MG63 (cell line): ENCODE data around the gene RAPGEF2. TPM values are rescaled to one million over a fixed set of nuclear protein-coding genes. Genes with fewer than 3 reads are reported as not detected.
A peak's percentile ranks its signal among the peaks of the same experiment; 100 is the strongest.
"Not testable (repeated sequence)": the region's sequence is repeated elsewhere in the genome, so short reads cannot be mapped to it uniquely, and the experiment has no call there.

Experiments
- DNase-seq: peaks from one replicate; pipeline ENCODE4 v3.0.0-alpha.2; 2020
- H3K27me3 ChIP-seq: fragments of 250-450 bp; sonication (Bioruptor Pico); 2 replicates; pipeline ENCODE4 v1.5.1; 2020; ENCODE audit warnings: mild to moderate bottlenecking, moderate library complexity
- H3K36me3 ChIP-seq: fragments of 250-450 bp; sonication (Bioruptor Pico); 2 replicates; pipeline ENCODE4 v1.5.1; 2020; ENCODE audit warnings: mild to moderate bottlenecking, moderate library complexity
- H3K4me3 ChIP-seq: fragments of 250-450 bp; sonication (Bioruptor Pico); 2 replicates; pipeline ENCODE4 v1.5.1; 2020; ENCODE audit warnings: mild to moderate bottlenecking, moderate library complexity
- H3K9me3 ChIP-seq: fragments of 250-450 bp; sonication (Bioruptor Pico); 2 replicates; pipeline ENCODE4 v1.5.1; 2020; ENCODE audit warnings: mild to moderate bottlenecking, moderate library complexity
- total RNA-seq: library from RNA; depleted of rRNA; stranded (reverse); fragments of >200 nt; shearing (Covaris generic); gene quantifications from 2 replicates; pipeline ENCODE4 v1.2.3, GENCODE V29; 2014; ENCODE audit warnings: low replicate concordance; rRNA removed

Gene RAPGEF2
- total RNA-seq = 13.8 and 14.5 TPM in 2 replicates

- peak; percentile 92 for DNase-seq
- H3K36me3 ChIP-seq = no peaks in the 10 kb centered on the region
- peaks cover 10% of the 10 kb centered on the region; the same call in 1 of the 2 replicates for H3K27me3 ChIP-seq
- H3K4me3 ChIP-seq = peak within 1 kb of the TSS; percentile 91
- no peaks in the 10 kb centered on the region for H3K9me3 ChIP-seq
Measured at GRCh38 chr4:159102622-159103383, at the start of gene RAPGEF2. TSS of gene RAPGEF2 (plus strand) at chr4:159103079. CDS start at chr4:159104163, 1,084 bp downstream.

DNA sequence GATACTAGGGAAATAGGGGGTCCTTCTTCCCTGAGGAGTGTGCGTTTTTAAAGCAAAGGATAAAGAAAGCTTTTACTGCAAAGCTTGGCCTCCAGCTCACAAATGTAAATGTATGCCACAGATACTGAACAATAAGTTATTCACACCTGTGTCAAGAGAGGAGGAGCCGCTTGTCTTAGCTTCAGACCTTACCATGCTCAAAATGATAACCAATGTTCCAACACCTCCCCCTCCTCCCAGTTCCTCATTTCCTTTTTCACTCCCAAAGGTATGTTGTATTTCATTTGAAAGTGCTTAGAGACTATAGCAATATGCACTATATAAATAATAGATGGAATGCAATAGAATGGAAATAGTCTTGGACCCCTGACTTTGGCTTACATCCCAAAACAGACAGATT is 47.0 kb upstream of the RAPGEF2 start:
- no peaks in the 10 kb centered on the region for H3K9me3 ChIP-seq
- no peak overlapping the region for H3K4me3 ChIP-seq
- no peaks in the 10 kb centered on the region for H3K36me3 ChIP-seq
- DNase-seq = no peak
- H3K27me3 ChIP-seq = no peaks in the 10 kb centered on the region

DNA sequence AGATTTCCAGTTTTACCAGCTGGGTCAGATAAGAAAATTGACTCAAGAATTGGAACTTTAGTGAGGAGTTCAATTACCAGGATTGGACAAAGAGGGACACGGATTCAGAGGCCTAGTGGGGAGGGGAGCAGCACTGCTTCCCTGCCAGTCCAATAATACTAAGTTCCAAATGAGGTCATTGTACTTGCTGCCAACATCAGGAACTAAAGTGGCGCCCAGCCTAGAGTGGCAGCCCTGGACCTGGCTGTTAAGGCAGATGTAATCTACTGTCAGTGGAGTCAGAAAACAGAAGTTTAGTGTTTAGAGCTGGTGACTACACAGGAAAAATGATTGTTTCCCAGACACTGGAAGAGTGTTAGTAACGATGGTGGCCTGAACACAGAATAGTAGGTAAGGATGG is 42.7 kb upstream of the RAPGEF2 start:
- DNase-seq = peak; percentile 70
- no peak overlapping the region for H3K4me3 ChIP-seq
- no peaks in the 10 kb centered on the region for H3K9me3 ChIP-seq
- H3K36me3 ChIP-seq = no peaks in the 10 kb centered on the region
- H3K27me3 ChIP-seq = no peaks in the 10 kb centered on the region

GRCh38 chr4:159062381-159062780 is 40.5 kb upstream of the RAPGEF2 start:
- H3K4me3 ChIP-seq = no peak overlapping the region
- no peaks in the 10 kb centered on the region for H3K36me3 ChIP-seq
- no peaks in the 10 kb centered on the region for H3K9me3 ChIP-seq
- no peaks in the 10 kb centered on the region for H3K27me3 ChIP-seq
- DNase-seq = no peak

- no peak for DNase-seq
- Histone ChIP-seq H3K9me3 (no peaks in the 10 kb centered on the region), H3K27me3 (no peaks in the 10 kb centered on the region), H3K4me3 (no peak overlapping the region), H3K36me3 (no peaks in the 10 kb centered on the region)
Measured at GRCh38 chr4:159065513-159066240, 37.2 kb upstream of the RAPGEF2 start.

DNA sequence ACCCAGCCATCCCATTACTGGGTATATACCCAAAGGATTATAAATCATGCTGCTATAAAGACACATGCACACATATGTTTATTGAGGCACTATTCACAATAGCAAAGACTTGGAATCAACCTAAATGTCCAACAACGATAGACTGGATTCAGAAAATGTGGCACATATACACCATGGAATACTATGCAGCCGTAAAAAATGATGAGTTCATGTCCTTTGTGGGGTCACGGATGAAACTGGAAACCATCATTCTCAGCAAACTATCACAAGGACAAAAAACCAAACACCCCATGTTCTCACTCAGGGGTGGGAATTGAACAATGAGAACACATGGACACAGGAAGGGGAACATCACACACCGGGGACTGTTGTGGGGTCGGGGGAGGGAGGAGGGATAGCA is 34.7 kb upstream of the RAPGEF2 start:
- not testable (repeated sequence) for H3K4me3 ChIP-seq, H3K9me3 ChIP-seq, DNase-seq, H3K27me3 ChIP-seq, H3K36me3 ChIP-seq

- Histone ChIP-seq H3K27me3 (no peaks in the 10 kb centered on the region), H3K4me3 (no peak overlapping the region), H3K9me3 (no peaks in the 10 kb centered on the region), H3K36me3 (no peaks in the 10 kb centered on the region)
- no peak for DNase-seq
Measured at GRCh38 chr4:159069922-159070321, 33.0 kb upstream of the RAPGEF2 start.

- H3K4me3 ChIP-seq = no peak overlapping the region
- H3K27me3 ChIP-seq = no peaks in the 10 kb centered on the region
- H3K36me3 ChIP-seq = no peaks in the 10 kb centered on the region
- no peaks in the 10 kb centered on the region for H3K9me3 ChIP-seq
- peak; percentile 91 for DNase-seq
Measured at GRCh38 chr4:159070742-159071141, 32.1 kb upstream of the RAPGEF2 start.

DNA sequence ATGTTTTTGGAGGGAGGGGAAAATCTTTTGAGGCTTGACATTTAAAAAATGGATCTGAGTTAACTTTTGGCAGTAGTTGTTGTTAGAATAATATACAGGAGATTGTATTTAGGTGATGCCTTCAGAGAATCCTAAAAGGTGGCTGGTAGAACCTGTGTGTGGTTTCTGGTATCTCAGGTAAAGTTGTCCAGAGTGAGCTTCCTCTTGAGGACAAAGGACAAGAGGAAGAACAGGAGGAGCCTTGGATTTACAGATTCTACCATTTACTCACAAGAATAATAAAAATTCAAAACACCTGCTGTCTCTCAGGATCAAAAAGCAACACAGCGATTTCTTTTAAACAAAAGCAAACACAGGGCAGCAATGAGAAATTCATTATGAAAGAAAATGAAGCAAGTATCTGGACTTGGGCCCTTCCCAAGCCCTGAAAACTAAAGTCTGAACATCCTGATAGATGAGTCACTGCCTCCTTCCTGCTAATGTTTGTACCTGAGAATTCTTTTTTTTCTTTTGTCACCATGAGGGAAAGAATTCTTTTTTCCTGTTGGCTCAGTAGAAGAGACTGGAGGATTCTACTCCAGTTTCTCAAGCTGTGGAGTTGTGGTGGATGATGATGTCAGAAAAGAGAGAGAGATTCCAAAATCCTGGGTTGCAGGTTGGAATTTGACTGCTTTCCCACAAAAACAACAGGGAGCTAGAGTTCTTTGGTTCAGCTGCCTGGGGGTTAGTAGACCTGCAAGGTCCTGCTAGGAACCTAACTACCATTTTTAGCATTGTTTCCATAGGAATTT is 31.5 kb upstream of the RAPGEF2 start:
- no peaks in the 10 kb centered on the region for H3K27me3 ChIP-seq
- H3K36me3 ChIP-seq = no peaks in the 10 kb centered on the region
- DNase-seq = peak; percentile 39
- H3K9me3 ChIP-seq = no peaks in the 10 kb centered on the region
- no peak overlapping the region for H3K4me3 ChIP-seq

DNA sequence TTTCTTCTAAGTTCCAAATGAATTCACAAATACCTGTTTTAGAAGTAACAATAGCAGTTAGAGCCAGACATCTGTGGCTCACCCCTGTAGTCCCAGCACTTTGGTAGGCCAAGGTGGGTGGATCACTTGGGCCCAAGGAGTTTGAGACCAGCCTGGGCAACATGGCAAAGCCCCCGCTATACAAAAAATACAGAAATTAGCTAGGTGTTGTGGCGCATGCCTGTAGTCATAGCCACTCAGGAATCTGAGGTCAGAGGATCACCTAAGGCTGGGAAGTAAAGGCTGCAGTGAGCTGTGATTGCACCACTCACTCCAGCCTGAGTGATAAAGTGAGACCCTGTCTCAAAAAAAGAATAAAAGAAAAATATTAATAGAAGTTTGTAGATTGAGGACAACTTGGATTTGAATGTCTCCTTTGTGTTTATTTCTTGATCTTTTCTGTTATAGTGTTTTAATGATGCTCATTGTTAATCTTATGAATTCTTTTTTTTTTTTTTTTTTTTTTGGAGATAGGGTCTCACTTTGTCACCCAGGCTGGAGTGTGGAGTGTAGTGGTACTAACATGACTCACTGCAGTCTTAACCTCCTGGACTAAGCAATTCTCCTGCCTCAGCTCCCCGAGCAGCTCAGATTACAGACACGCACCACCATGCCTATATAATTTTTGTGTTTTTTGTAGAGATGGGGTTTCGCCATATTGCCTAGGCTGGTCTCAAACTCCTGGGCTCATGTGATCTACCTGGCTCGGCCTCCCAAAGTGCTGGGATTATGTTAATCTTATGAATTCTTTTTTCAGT is 30.7 kb upstream of the RAPGEF2 start:
- Histone ChIP-seq H3K9me3 (no peaks in the 10 kb centered on the region), H3K27me3 (no peaks in the 10 kb centered on the region), H3K36me3 (no peaks in the 10 kb centered on the region), H3K4me3 (no peak overlapping the region)
- DNase-seq = no peak

DNA sequence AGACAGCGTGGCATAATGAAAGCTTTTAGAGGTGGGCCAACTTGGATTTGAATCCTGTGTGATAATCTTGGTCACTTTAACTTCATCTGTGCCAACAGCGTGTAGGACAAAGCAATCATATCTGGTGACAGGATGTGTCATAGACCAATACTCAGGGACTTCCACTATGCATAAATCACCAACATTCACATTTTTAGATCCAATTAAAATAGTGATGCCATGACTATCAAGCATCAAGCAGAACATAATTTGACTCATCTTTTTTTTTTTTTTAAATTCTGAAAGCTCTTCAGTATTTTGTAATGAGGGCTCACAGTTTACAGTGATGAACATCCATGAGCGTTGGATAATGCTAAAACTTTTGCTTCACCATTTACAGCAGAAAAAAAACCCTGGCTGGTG is 27.3 kb upstream of the RAPGEF2 start:
- DNase-seq = peak; percentile 15

GRCh38 chr4:159077018-159077417 is 25.9 kb upstream of the RAPGEF2 start:
- not testable (repeated sequence) for H3K4me3 ChIP-seq, H3K27me3 ChIP-seq, DNase-seq, H3K36me3 ChIP-seq, H3K9me3 ChIP-seq

More for the DNA sequence above, 27.3 kb upstream of the RAPGEF2 start:
- H3K27me3 ChIP-seq = no peaks in the 10 kb centered on the region
- H3K4me3 ChIP-seq = no peak overlapping the region
- H3K9me3 ChIP-seq = no peaks in the 10 kb centered on the region
- no peaks in the 10 kb centered on the region for H3K36me3 ChIP-seq

DNA sequence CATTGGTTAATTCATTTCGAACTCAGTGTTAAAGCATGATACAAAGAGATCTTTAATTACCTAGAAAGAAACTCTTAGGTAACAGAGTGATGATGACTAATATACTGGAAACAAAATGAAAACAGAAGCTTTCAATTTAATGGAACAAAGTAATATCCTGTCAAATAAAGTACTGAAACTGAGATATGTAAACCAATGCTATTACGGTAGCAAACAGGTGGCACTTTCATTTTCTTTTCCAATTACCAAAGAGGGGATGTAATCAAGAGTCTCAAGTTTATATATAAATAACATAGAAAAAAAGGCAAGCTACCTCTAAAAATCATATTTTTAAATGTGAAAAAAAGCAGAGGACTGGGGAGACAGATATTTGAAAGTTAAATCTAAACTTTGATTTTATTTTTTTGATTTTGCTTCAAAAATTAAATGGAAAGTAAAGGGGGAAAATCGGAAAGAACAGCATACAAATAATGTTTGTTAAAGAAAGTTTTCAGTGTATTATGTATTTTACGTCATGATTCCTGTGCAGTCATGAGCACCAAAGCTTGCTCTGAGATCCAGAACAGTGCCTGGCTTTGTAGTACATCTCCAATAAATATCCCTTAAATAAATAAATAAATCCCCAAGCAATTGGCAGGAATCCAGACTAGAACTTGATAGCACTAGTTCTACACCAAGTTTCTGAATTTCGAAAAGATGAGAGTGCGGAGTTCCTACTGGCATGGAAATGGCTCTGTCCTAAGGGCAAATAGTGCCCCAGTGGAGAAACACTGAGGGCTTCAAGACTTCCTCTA is 25.0 kb upstream of the RAPGEF2 start:
- H3K4me3 ChIP-seq = no peak overlapping the region
- no peaks in the 10 kb centered on the region for H3K36me3 ChIP-seq
- H3K9me3 ChIP-seq = no peaks in the 10 kb centered on the region
- no peak for DNase-seq
- no peaks in the 10 kb centered on the region for H3K27me3 ChIP-seq

GRCh38 chr4:159079074-159079473 is 23.8 kb upstream of the RAPGEF2 start:
- Histone ChIP-seq H3K36me3 (no peaks in the 10 kb centered on the region), H3K4me3 (no peak overlapping the region), H3K27me3 (no peaks in the 10 kb centered on the region), H3K9me3 (no peaks in the 10 kb centered on the region)
- DNase-seq = no peak

GRCh38 chr4:159086606-159087005 is 16.3 kb upstream of the RAPGEF2 start:
- Histone ChIP-seq H3K4me3 (no peak overlapping the region), H3K36me3 (no peaks in the 10 kb centered on the region), H3K27me3 (no peaks in the 10 kb centered on the region), H3K9me3 (no peaks in the 10 kb centered on the region)
- no peak for DNase-seq

DNA sequence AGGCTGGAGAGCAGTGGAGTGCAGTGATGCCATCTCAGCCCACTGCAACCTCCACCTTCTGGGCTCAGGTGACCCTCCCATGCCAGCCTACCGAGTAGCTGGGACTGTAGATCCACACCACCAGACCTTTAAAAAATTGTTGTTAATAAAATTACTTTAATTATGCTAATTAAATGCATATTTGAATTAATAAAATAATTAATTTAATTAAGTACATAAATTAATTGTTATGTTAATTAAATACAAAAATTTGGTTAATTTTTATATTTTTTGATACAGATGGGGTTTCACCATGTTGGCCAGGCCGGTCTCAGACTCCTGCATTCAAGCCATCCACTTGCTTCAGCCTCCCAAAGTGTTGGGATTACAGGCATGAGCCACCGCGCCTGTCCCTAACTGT is 12.6 kb upstream of the RAPGEF2 start:
- no peaks in the 10 kb centered on the region for H3K27me3 ChIP-seq
- no peaks in the 10 kb centered on the region for H3K36me3 ChIP-seq
- no peak overlapping the region for H3K4me3 ChIP-seq
- H3K9me3 ChIP-seq = no peaks in the 10 kb centered on the region
- DNase-seq = no peak
